K562 (cell line): ENCODE data around the gene LPAR4. TPM values are rescaled to one million over a fixed set of nuclear protein-coding genes. Genes with fewer than 3 reads are reported as not detected.

Experiments used
- ATAC-seq: fragments of 200-7000 bp; cut with Tn5 transposase; 3 replicates; pipeline ENCODE4 v1.9.1; 2020; ENCODE audit warnings: moderate library complexity
- BruUV-seq: library from RNA; stranded (reverse); fragments of 400-500 nt; replicated peaks from 2 replicates; lab custom pipeline; 2021; lab: Mats Ljungman, UMichigan
- CTCF ChIA-PET: fragments of 300-600 bp; formaldehyde crosslinking; extraction: SDS; loops from one replicate; lab custom pipeline; 2021; ENCODE audit warnings: low intra/inter-chr PET ratio; lab: Yijun Ruan, JAX
- POLR2A ChIA-PET: fragments of 300-600, 350-650 bp; sonication (Branson Sonifier 250); formaldehyde crosslinking; extraction: SDS; loops from one replicate; lab custom pipeline; 2021; ENCODE audit warnings: antibody characterized with exemption, inconsistent platforms; lab: Yijun Ruan, JAX
- DNase-seq, 4 experiments: peaks; one replicate each; pipeline versions ENCODE4 v3.0.0 to v3.0.0-alpha.2; 2011 to 2018; ENCODE audit warnings: low spot score in 3 of 4, mixed read lengths in 3 of 4; ENCODE audit errors: extremely low read depth in 1 of 4
- FAIRE-seq: peaks from 2 replicates; lab custom pipeline; 2011; peaks lifted over from hg19 to GRCh38; lab: Jason Lieb, UNC
- H2AFZ ChIP-seq: 2 replicates; pipeline ENCODE4 v1.6.0; 2011; ENCODE audit warnings: low read depth, low read length, control low read depth, inconsistent platforms
- H3K27ac ChIP-seq: fragments of 200-600 bp; 3 replicates; pipeline ENCODE4 v1.8.0; 2011; ENCODE audit warnings: low read depth, mild to moderate bottlenecking, control low read depth, inconsistent platforms, low read length, moderate library complexity, mixed read lengths; ENCODE audit errors: extremely low read depth
- H3K27me3 ChIP-seq, 2 experiments: fragments of 300-600 bp in 1 of 2; 2 replicates in 1 of 2; 3 replicates in 1 of 2; pipeline versions ENCODE4 v1.6.0 to v1.8.0; 2011; ENCODE audit warnings: inconsistent platforms in 2 of 2, low read length in 2 of 2, mild to moderate bottlenecking in 1 of 2, mixed read lengths in 1 of 2, moderate library complexity in 1 of 2; ENCODE audit not compliant: control insufficient read depth in 2 of 2, insufficient read depth in 2 of 2
- H3K36me3 ChIP-seq: fragments of 300-600 bp; 3 replicates; pipeline ENCODE4 v1.8.0; 2011; ENCODE audit warnings: mild to moderate bottlenecking, low read length, inconsistent platforms; ENCODE audit not compliant: control insufficient read depth, insufficient read depth
- H3K4me1 ChIP-seq, 2 experiments: fragments of 200-600 bp in 1 of 2; replicated peaks in 1 of 2; 2 replicates in 1 of 2; 3 replicates in 1 of 2; pipeline versions ENCODE4 v1.5.1 to v1.8.0; 2011; ENCODE audit warnings: inconsistent platforms in 2 of 2, low read length in 2 of 2, mild to moderate bottlenecking in 1 of 2, mixed read lengths in 1 of 2, moderate library complexity in 1 of 2; ENCODE audit not compliant: control insufficient read depth in 2 of 2, insufficient read depth in 2 of 2
- H3K4me2 ChIP-seq: 2 replicates; pipeline ENCODE4 v1.6.1; 2011; ENCODE audit warnings: low read length, control low read depth, inconsistent platforms, mixed read lengths; ENCODE audit not compliant: insufficient read depth
- H3K4me3 ChIP-seq: fragments of 200-600 bp; sonication (generic), shearing (Covaris generic); 2 replicates; pipeline ENCODE4 v1.5.1; 2016; ENCODE audit warnings: control low read depth, inconsistent platforms
- H3K79me2 ChIP-seq: fragments of 200-600 bp; 3 replicates; pipeline ENCODE4 v1.8.0; 2011; ENCODE audit warnings: low read length, inconsistent platforms; ENCODE audit not compliant: control insufficient read depth, insufficient read depth
- H3K9ac ChIP-seq, 2 experiments: 2 replicates each; pipeline versions ENCODE4 v1.6.0 to v1.6.1; 2011; ENCODE audit warnings: low read depth in 2 of 2, low read length in 2 of 2, control low read depth in 1 of 2, inconsistent platforms in 1 of 2, mild to moderate bottlenecking in 1 of 2, mixed read lengths in 1 of 2; ENCODE audit not compliant: insufficient read depth in 1 of 2
- H3K9me1 ChIP-seq: one replicate; pipeline ENCODE4 v1.6.0; 2011; ENCODE audit warnings: inconsistent platforms, mild to moderate bottlenecking, low read length, moderate library complexity; ENCODE audit not compliant: control insufficient read depth, insufficient read depth
- H3K9me3 ChIP-seq: replicated peaks from 2 replicates; pipeline ENCODE4 v1.5.1; 2011; ENCODE audit warnings: low read depth, low read length, inconsistent platforms; ENCODE audit not compliant: control insufficient read depth, insufficient read depth
- H4K20me1 ChIP-seq: replicated peaks from 2 replicates; pipeline ENCODE4 v1.6.1; 2011; ENCODE audit warnings: low read length, inconsistent platforms, mixed read lengths; ENCODE audit not compliant: control insufficient read depth, insufficient read depth
- ARID1B ChIP-seq: fragments of 450-650 bp; IDR thresholded peaks from 2 replicates; pipeline ENCODE4 v1.6.1; 2016; ENCODE audit warnings: antibody characterized with exemption, mild to moderate bottlenecking, inconsistent platforms
- FOXJ2 ChIP-seq: fragments of 200-800 bp; sonication (Bioruptor generic); IDR thresholded peaks from 2 replicates; pipeline ENCODE4 v1.6.1; 2016; ENCODE audit warnings: missing genetic modification characterization, missing compliant biosample characterization
- KLF6 ChIP-seq: fragments of 250-450 bp; sonication (Bioruptor Pico); IDR thresholded peaks from 2 replicates; pipeline ENCODE4 v1.4.0; 2020; ENCODE audit warnings: mild to moderate bottlenecking, moderate library complexity, borderline replicate concordance
- NR2C2 ChIP-seq, 2 experiments: fragments of 200-800 bp in 1 of 2; sonication (Bioruptor generic) in 1 of 2; sonication (generic) in 1 of 2; formaldehyde crosslinking in 1 of 2; IDR thresholded peaks; 2 replicates each; pipeline versions ENCODE4 v1.6.1 to v1.8.0; 2016 to 2022; ENCODE audit warnings: mild to moderate bottlenecking in 1 of 2, missing compliant biosample characterization in 1 of 2, missing genetic modification characterization in 1 of 2, missing genetic modification reagents in 1 of 2
- PML ChIP-seq: IDR thresholded peaks from 2 replicates; pipeline ENCODE4 v1.6.1; 2012; ENCODE audit warnings: low read length, inconsistent platforms
- POLR2H ChIP-seq: IDR thresholded peaks from 2 replicates; pipeline ENCODE4 v1.6.1; 2016; ENCODE audit warnings: missing genetic modification characterization, low read depth, mild to moderate bottlenecking, control low read depth, missing compliant biosample characterization, moderate library complexity
- POLR3G ChIP-seq: IDR thresholded peaks from 2 replicates; pipeline ENCODE4 v1.6.1; 2011; ENCODE audit not compliant: insufficient read length, insufficient replicate concordance; ENCODE audit errors: extremely low read depth
- SNRNP70 ChIP-seq: fragments of 200-400 bp; formaldehyde crosslinking; optimal IDR thresholded peaks from 2 replicates; pipeline ENCODE3; 2017; ENCODE audit warnings: low read depth, low read length
- TAF15 ChIP-seq: fragments of 200-400 bp; formaldehyde crosslinking; IDR thresholded peaks from 2 replicates; pipeline ENCODE4 v1.6.1; 2017; ENCODE audit warnings: mild to moderate bottlenecking, low read depth, low read length, moderate library complexity
- ZNF165 ChIP-seq: fragments of 250-450 bp; sonication (Bioruptor Pico); IDR thresholded peaks from 2 replicates; pipeline ENCODE4 v1.4.0; 2020; ENCODE audit warnings: borderline replicate concordance
- ZNF668 ChIP-seq: fragments of 250-450 bp; sonication (Bioruptor Pico); IDR thresholded peaks from 2 replicates; pipeline ENCODE4 v1.8.0; 2022; ENCODE audit warnings: mild to moderate bottlenecking, inconsistent platforms
- WGBS: fragments of 100-300 bp; shearing (Covaris generic); methylation state at CpG from one replicate; pipeline ENCODE4 v1.1.6; 2016; ENCODE audit warnings: low coverage, mixed read lengths; ENCODE audit not compliant: insufficient coverage; ENCODE audit errors: missing lambda C conversion rate; 5-methylcytosine and 5-hydroxymethylcytosine counted together
- in situ Hi-C: fragments of 300-500 bp; cut with MboI; formaldehyde crosslinking; loops from 4 replicates; pipeline ENCODE4 v1.15.0; 2018; ENCODE audit warnings: inconsistent platforms, mixed read lengths
- intact Hi-C: fragments of 100-400 bp; cut with micrococcal nuclease; formaldehyde crosslinking; loops from 2 replicates; pipeline ENCODE4 v1.14.2; 2022
- polyA plus RNA-seq, 8 experiments: library from polyadenylated mRNA; depleted of rRNA in 4 of 8; stranded (reverse) in 5 of 8; unstranded in 3 of 8; fragments of >200 nt; fragmentation: Nextera tagmentation in 2 of 8; fragmentation: Illumina TruSeq in 1 of 8; extraction: Ambion mirVana in 2 of 8; extraction: Trizol in 1 of 8; gene quantifications; 2 replicates each; pipeline versions ENCODE4 v1.2.1 to v1.2.3, GENCODE V29; 2011 to 2014; ENCODE audit warnings: inconsistent platforms in 1 of 8, missing spikeins in 1 of 8
- total RNA-seq, 7 experiments: library from RNA; depleted of rRNA in 6 of 7; stranded (reverse); fragments of >200 nt in 6 of 7; fragmentation: Illumina TruSeq in 2 of 7; extraction: Trizol in 2 of 7; gene quantifications; 2 replicates each; pipeline versions ENCODE4 v1.2.1 to v1.2.3, GENCODE V29; 2011 to 2021; ENCODE audit warnings: low replicate concordance in 1 of 7
- TF ChIP-seq, protein P1 (sequence below): fragments of 250-450 bp; sonication (Bioruptor Pico); IDR thresholded peaks from 2 replicates; pipeline ENCODE4 v1.4.0; 2020; ENCODE audit warnings: mild to moderate bottlenecking, moderate library complexity
- TF ChIP-seq, protein P2 (sequence below): sonication (generic); IDR thresholded peaks from 2 replicates; pipeline ENCODE4 v1.6.1; 2016
- TF ChIP-seq, protein P3 (sequence below): fragments of 450-650 bp; formaldehyde crosslinking; IDR thresholded peaks from 2 replicates; pipeline ENCODE4 v1.4.0; 2020; ENCODE audit warnings: mild to moderate bottlenecking

The LPAR4 gene
- total and polyA plus RNA-seq, 9 of the 15 experiments (the other 6 are each of a cell fraction or from before 2014, with no cell fraction given): not detected

DNA sequence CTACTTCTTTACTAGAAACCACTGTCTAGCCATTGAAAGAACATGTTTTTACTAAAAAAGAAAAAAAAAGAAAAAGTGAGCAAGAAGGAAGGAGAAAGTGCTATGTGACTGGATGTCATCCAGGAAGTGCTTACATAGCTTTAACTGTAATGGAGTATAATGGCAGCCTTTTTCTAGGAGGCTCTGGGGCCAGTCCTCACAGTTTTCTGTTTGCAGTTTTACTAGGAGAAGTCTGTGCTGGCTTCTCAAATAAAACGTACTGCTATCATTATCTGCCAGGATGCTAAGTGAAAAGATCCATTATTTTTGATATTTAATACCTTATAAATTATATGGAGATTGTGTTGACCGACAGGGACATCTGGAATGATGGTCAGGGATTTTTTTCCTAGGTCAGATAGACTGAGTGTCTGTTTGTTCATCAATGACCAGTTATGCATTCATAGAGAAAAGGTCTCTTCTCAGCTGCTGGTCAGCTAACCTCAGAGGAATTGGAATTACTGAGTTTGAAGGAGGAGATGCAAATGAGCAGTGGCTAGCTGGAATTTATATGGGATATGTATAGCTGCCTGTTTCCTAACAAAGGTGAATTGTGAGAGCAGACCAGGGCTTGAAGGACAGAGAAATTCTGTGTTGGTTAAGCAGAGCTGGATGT, 21.7 kb downstream of the LPAR4 start:
- in situ Hi-C loops (no loop called here), intact Hi-C loops (no loop called here)
- Histone ChIP-seq H3K4me3 (no peak overlapping the region), H3K9me1 (no peaks in the 10 kb centered on the region), H3K79me2 (no peaks in the 10 kb centered on the region), H3K4me2 (no peak overlapping the region), H3K9ac (no peak overlapping the region), H3K4me1 (no peaks in the 10 kb centered on the region), H2AFZ (no peak overlapping the region), H4K20me1 (no peaks in the 10 kb centered on the region), H3K9me3 (no peaks in the 10 kb centered on the region), H3K36me3 (no peaks in the 10 kb centered on the region), H3K27me3 (no peaks in the 10 kb centered on the region), H3K27ac (no peak overlapping the region)
- ChIA-PET POLR2A (no interaction called here), CTCF (no interaction called here)
- no TSS peak for BruUV-seq
- WGBS: 0% methylated on average over 2 of the region's 2 CpGs
- FAIRE-seq (no peak), ATAC-seq (no peak), DNase-seq (no peak)
- no peak for TF ChIP-seq POLR2H (tag)
- no peak for TF ChIP-seq PML
- TF ChIP-seq FOXJ2 (tag): no peak
- TF ChIP-seq NR2C2 (CRISPR knock-in tag; IDR thresholded peaks at IDR 0.05): no peak
- TF ChIP-seq NR2C2 (tag; IDR thresholded peaks at IDR 0.05): no peak
- TF ChIP-seq ZNF668 (CRISPR knock-in tag): no peak
- TF ChIP-seq TAF15: no peak
- TF ChIP-seq ARID1B: no peak
- TF ChIP-seq, protein P1, sequence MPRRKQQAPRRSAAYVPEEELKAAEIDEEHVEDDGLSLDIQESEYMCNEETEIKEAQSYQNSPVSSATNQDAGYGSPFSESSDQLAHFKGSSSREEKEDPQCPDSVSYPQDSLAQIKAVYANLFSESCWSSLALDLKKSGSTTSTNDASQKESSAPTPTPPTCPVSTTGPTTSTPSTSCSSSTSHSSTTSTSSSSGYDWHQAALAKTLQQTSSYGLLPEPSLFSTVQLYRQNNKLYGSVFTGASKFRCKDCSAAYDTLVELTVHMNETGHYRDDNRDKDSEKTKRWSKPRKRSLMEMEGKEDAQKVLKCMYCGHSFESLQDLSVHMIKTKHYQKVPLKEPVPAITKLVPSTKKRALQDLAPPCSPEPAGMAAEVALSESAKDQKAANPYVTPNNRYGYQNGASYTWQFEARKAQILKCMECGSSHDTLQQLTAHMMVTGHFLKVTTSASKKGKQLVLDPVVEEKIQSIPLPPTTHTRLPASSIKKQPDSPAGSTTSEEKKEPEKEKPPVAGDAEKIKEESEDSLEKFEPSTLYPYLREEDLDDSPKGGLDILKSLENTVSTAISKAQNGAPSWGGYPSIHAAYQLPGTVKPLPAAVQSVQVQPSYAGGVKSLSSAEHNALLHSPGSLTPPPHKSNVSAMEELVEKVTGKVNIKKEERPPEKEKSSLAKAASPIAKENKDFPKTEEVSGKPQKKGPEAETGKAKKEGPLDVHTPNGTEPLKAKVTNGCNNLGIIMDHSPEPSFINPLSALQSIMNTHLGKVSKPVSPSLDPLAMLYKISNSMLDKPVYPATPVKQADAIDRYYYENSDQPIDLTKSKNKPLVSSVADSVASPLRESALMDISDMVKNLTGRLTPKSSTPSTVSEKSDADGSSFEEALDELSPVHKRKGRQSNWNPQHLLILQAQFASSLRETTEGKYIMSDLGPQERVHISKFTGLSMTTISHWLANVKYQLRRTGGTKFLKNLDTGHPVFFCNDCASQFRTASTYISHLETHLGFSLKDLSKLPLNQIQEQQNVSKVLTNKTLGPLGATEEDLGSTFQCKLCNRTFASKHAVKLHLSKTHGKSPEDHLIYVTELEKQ (CRISPR knock-in tag): no peak
- no peak for TF ChIP-seq KLF6
- TF ChIP-seq SNRNP70: no peak
- TF ChIP-seq POLR3G: no peak
- no peak for TF ChIP-seq ZNF165 (CRISPR knock-in tag)
- TF ChIP-seq, protein P2, sequence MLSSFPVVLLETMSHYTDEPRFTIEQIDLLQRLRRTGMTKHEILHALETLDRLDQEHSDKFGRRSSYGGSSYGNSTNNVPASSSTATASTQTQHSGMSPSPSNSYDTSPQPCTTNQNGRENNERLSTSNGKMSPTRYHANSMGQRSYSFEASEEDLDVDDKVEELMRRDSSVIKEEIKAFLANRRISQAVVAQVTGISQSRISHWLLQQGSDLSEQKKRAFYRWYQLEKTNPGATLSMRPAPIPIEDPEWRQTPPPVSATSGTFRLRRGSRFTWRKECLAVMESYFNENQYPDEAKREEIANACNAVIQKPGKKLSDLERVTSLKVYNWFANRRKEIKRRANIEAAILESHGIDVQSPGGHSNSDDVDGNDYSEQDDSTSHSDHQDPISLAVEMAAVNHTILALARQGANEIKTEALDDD: no peak
- TF ChIP-seq, protein P3, sequence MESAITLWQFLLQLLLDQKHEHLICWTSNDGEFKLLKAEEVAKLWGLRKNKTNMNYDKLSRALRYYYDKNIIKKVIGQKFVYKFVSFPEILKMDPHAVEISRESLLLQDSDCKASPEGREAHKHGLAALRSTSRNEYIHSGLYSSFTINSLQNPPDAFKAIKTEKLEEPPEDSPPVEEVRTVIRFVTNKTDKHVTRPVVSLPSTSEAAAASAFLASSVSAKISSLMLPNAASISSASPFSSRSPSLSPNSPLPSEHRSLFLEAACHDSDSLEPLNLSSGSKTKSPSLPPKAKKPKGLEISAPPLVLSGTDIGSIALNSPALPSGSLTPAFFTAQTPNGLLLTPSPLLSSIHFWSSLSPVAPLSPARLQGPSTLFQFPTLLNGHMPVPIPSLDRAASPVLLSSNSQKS (CRISPR knock-in tag): no peak
